NOMO-1 (cell line): Measurements from ENCODE around the gene MGST3.
A peak's percentile ranks its signal among the peaks of the same experiment; 100 is the strongest.
"Not testable (repeated sequence)": the region's sequence is repeated elsewhere in the genome, so short reads cannot be mapped to it uniquely, and the experiment has no call there.

Experiments
- DNase-seq, 2 experiments: peaks; one replicate each; lab custom pipeline; 2025; ENCODE audit not compliant: unreplicated experiment in 2 of 2; lab: John Stamatoyannopoulos, UW

MGST3 gene

DNA sequence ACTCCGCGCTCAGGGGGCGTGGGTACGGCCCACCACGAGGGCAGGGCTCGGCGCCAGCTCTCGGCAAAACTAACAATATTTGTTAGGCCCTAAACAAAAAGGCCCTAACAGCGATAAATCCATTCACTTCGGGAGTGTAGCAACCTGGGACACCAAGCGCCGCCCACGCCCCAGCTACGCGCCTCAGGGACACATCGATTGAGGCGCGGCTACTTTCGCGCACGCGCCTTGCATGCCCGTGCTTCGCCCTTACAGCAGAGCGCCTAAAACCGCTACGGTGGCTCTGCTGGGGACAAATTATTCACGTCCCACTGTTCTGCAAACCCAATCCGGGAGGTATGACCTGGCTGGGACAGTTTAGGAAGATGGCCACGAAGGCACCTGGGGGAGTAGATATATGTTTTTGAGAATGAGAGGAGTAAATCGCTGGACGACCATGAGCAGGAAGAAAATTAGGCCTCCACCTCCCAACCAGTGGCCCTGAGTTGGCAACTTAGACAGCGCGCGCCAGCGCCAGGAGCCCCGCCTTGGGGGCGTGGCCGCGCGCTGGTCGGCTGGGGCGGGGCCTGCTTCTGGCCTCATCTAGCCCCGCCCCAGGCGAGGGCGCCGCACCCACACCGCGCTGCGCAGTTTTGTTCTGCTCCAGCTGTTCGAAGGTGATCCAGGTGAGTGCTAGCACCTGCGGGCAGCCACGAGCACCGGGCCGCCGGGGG lies at the start of gene MGST3:
MGST3 (plus strand) TSS at position 606 of the 713 bp plus-strand sequence. CDS start 18,614 bp downstream, outside the sequence.
- peak; percentile 91 to 92 for DNase-seq

GRCh38 chr1:165581926-165582325 lies 49.1 kb upstream of the MGST3 start:
- no peak for DNase-seq

DNA sequence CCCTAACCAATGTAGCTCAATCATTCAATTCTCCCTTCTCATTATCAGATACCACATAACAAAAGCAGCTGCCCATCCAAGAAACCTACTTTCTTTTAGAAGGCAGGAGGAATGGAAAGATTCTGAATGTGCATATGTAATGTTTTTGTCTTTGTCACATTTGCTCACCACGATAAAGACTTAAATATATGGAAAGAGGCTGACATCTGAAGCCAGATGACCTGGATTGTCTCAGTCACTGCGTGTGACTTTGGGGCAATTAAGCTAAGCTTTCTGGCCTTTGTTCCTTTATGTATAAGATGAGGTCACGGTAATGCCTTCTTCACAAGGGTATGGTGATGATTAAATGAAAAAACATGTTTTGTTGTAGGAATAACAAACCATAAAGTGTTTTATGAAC lies 44.6 kb upstream of the MGST3 start:
- DNase-seq: no peak

DNA sequence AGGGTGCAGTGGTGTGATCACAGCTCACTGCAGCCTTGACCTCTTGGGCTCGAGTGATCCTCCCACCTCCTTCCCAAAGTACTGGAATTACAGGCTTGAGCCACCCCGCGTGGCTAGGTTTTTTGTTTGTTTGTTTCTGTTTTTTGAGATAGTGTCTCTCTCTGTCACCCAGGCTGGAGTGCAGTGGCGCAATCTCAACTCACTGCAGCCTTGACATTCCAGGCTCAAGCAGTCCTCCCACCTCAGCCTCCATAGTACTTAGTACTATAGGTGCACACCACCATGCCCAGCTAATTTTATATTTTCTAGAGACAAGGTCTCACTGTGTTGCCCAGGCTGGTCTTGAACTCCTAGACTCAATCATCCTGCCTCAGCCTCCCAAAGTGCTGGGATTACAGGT lies 39.6 kb upstream of the MGST3 start:
- not testable (repeated sequence) for DNase-seq

GRCh38 chr1:165592945-165593823 lies 37.9 kb upstream of the MGST3 start:
- DNase-seq: peak in 1 of 2 experiments; percentile 60

DNA sequence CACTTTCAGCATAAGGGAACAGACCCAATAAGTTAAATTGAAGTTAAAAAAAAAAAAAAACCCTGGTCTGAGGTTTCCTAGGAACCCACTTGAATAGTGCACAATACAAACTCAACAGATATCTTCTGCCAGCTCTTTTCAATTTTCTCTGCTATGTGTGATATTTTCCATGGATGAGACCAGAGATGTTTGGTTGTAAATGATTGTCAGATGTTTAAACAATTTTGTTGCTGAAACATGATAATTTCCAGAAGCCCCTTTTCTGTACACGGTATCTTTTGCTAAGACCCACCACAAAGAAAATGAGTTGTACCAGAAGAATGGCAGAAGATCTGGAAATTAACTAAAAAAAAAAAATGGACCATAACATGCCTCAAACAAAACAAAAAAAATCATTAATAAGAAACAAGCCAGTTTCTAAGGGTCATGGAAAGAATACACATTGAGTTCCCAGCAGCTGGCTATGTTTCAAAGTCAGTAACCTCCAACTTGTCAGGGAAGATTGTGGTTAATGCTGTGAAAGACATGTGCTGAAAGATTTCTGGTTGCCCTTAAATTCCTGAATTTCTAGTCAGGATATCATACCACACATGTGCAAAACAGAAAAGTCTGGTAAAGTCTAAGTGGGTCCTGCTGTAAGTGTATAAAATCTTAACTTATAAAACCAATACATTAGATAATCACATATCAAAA lies 35.6 kb upstream of the MGST3 start:
- no peak for DNase-seq

DNA sequence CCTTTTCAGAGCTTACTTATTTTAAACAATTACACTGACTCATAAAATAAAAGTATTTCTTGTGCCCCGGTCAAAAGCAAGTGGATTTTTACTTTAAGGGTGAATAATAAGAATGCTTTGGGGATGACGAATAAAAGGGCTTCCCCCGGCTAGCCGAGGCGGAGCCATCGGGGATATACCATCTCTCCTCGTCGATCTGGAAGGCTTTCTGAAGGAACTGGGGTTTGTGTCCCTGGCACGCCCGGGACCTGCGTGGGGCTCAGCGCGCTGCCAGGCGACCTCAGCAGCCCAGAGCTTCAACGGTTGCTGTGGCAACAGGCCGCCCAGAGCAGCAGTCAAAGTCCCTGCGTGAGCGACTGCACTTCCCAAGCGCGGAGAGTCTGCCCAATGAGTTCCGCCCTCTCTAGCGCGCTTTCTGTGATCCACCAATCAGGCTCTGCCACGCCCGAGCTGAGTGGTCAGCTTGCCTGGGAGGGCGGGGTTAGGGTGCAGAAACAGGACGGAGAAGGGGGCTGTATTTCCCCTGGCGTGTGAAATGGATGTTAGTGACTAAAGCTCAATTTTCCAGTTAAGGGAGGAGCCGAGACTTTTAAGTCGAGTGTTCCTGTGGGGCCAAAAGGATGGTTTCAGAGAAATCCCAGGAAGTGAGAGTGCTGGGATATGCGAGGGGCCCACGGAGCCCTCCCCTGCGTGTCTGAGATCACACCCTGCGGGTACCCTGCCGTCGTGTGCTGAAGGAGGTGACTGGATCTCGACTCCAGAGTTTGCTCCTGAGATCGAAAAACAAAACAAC lies 33.0 kb upstream of the MGST3 start:
- peak; percentile 93 to 94 for DNase-seq

- DNase-seq: no peak
Measured at GRCh38 chr1:165598676-165599059, 32.4 kb upstream of the MGST3 start.

- DNase-seq: peak in 1 of 2 experiments; percentile 54
Measured at GRCh38 chr1:165600793-165601192, 30.2 kb upstream of the MGST3 start.

DNA sequence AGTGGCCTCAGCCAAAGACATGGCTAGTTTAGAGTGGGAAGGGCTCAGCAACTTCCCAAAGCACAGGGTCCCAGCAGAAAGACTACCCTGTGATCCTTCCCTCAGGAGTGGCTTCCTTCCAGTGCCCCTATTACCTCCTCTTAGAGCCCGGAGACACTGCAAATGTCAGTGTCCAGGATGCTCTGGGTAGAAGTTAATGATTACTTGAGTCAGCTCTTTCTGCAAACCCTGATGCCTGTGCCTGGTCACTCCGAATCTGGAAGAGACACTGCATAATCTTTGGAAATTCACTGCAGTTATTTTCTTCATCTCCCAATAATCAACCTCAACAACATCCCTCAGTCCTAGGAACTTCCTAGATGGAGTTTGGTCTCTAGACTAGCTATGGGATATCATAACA lies 27.2 kb upstream of the MGST3 start:
- no peak for DNase-seq

DNA sequence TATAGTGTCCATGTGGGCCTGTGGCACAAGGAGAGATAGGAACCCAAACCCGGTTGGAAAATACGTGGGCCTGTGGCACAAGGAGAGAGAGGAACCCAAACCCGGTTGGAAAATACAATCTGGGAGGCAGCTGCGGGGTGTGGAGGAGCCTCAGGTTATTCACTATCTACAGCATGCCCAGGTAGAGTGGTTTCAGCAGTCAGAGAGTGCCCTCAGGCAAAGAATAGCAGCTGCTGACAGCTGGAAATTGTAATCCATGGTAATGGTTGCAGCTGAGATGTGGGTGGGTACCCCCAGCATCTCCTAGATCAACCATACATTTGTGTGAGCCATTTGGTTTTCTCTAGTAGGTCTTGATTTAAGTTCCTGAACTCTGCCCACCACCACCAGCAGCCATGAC lies 25.8 kb upstream of the MGST3 start:
- DNase-seq: no peak

- not testable (repeated sequence) for DNase-seq
Measured at GRCh38 chr1:165606676-165607075, 24.4 kb upstream of the MGST3 start.

GRCh38 chr1:165610866-165611265 lies 20.2 kb upstream of the MGST3 start:
- no peak for DNase-seq

GRCh38 chr1:165612062-165612461 lies 19.0 kb upstream of the MGST3 start:
- DNase-seq: no peak

- no peak for DNase-seq
Measured at GRCh38 chr1:165616054-165616612, 14.9 kb upstream of the MGST3 start.

- no peak for DNase-seq
Measured at GRCh38 chr1:165616987-165617546, 14.0 kb upstream of the MGST3 start.

GRCh38 chr1:165619647-165620151 lies 11.3 kb upstream of the MGST3 start:
- no peak for DNase-seq

DNA sequence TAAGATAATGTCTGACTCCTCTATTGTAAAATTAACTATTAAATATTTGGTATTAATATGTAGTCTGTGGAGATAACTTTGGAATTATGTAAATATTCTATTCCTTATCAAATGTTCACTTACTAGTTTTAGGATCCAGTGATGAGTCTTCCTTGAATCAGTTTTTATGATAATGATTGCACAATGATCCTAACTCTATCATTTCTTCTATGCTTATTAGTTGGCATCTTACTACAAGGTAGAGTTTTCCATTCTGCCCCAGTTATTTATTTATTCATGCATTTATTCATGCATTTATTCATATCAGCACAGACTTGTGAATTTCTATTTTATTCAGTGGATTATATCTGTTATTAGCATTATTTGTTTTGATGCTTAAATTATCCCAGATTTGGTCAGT lies 7.4 kb upstream of the MGST3 start:
- DNase-seq: no peak

DNA sequence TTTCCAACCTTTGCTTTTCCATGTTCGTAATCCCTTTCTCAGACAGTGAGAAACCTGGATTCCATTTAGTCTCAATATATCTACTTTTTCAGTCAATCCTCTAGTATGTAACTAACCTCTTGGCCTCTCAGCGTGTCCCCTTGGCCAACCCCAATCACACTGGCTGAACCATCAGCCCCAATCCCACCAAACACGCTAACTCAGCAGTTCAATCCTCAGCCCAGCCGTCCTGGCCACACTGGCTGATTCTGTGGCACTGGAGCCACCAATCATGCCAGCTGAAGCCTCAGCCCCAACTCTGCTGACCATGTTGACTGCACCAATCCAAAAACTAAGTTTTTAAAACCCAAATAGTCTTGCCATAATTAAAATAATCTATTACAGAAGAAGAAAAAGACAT lies 6.6 kb upstream of the MGST3 start:
- no peak for DNase-seq
